ENCODE data around the gene GUCY1A1.
"Not testable (repeated sequence)": the region's sequence is repeated elsewhere in the genome, so short reads cannot be mapped to it uniquely, and the experiment has no call there.

GUCY1A1 gene

GRCh38 chr4:155666344-155667221 is at the start of gene GUCY1A1:
Gene GUCY1A1 (plus strand): TSS chr4:155666848. CDS start chr4:155696868, 30,020 bp downstream.
- DNase-seq: no peak

- DNase-seq: no peak
Measured at GRCh38 chr4:155617296-155617695, 49.4 kb upstream of the GUCY1A1 start.

DNA sequence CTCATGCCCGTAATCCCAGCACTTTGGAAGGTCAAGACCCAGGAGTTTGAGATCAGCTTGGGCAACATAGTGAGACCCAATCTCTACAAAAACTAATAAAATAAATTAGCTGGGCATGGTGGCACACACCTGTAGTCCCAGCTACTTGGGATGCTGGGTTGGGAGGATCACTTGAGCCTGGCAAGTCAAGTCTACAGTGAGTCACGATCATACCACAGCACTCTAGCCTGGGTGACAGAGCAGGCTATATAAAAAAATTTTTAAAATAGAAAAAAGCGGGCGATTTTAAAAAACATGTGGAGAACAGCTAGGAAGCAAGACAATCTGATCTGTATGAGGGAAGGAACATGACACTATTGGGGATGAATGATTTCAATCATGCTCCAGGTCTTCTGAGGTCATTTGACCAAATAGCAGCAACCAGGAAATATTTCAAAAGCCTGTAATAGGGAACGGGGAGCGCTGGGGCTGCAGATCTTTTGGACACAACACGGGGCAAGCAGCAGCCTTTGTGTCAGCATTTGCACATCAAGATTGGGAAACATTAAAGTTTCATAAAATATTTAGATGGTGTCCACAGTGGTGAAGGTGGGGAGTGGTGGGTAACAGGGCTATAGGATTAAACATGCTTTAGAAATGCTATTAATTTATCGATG is 48.3 kb upstream of the GUCY1A1 start:
- no peak for DNase-seq

GRCh38 chr4:155620637-155621036 is 46.0 kb upstream of the GUCY1A1 start:
- DNase-seq: no peak

DNA sequence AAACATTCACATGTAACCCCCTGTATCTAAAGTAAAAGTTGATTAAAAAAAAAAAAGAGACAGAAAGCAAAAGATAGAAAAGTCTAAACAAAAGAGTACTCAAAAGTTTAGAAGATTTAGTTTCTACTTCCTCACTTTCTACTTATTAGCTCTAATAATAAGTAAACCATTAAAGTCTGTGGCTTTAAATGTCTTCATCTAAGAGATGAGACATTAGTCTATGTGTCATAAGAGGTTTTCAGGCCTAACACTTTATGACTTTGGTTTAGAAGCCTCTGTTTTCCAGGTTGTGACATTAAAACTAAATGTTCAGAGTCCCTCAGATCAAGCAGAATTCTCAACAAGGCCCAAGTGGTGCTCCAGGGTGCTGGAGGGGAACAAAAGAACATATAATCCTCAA is 42.2 kb upstream of the GUCY1A1 start:
- DNase-seq: no peak

GRCh38 chr4:155626561-155626960 is 40.1 kb upstream of the GUCY1A1 start:
- DNase-seq: no peak

DNA sequence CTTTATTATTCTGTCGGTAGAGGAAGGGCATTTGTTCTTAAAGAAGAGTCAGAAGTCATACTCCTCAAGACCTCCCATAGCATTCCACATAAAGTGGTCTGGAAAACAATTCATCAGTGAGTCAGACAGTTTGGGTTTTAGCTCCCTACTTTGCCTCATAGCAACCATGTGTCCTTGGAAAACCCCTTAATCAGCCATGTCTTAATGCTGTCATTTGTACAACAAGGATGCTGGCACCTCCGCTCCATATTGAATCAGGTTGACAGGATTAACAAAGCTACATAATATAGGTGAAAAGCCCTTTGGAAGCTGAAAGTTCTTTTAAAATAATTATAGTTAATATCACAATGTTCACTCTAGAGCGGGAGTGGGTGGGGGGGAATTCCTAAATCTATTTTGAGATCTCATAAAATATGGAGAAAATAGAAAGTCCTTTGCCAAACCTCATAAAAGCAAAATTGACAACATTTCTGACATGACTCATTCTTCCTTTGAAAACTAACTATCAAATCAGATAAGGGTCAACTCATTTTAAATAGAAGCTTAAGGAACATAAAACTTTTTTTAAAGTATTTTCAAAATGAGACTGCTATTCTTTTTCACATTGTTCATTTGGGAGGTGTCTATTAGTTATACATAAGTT is 37.3 kb upstream of the GUCY1A1 start:
- DNase-seq: no peak

GRCh38 chr4:155629956-155630355 is 36.7 kb upstream of the GUCY1A1 start:
- DNase-seq: no peak

DNA sequence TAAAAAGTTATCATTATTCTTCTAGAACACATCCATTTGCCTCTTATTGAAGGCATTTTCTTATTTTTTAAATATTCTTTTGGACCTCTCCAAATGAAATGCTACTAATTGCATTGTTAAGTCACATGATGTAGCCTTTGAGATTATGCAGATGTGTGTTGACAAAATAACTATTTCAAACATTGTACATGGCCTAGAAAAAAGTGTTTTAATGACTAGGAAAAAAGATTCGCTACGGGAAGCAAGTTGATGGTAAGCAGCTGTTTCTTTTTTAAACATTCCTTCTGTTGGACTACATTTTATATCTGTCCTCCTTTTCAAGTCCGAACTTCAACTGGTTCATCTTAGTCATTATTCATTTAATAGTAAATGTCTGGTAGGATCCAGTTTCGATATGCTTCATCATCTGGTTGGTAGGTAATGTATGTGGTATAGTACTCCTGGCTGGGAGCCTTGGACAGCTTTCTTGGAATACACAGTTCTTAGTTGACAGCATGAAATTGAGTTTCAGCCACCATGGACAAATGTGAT is 34.3 kb upstream of the GUCY1A1 start:
- no peak for DNase-seq

GRCh38 chr4:155638195-155638965 is 28.3 kb upstream of the GUCY1A1 start:
- no peak for DNase-seq

- no peak for DNase-seq
Measured at GRCh38 chr4:155639704-155640523, 26.7 kb upstream of the GUCY1A1 start.

GRCh38 chr4:155640751-155641150 is 25.9 kb upstream of the GUCY1A1 start:
- no peak for DNase-seq

DNA sequence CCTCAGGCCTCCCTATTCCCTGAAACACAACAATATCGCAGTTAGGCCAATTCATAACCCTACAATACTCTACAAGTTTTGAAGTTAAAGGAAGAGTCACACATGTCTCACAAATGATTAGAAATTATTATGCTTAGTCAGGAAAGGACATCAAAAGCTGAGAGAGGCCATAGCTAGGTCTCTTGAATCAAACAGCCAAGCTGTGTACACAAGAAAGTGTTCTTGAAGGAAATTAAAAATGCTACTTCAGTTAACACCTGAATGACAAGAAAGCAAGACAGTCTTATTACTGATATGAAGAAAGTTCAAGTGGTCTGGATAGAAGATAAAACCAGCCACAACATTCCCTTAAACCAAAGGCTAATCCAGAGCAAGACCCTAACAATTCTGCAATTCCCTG is 23.6 kb upstream of the GUCY1A1 start:
- DNase-seq: no peak

GRCh38 chr4:155646001-155646400 is 20.6 kb upstream of the GUCY1A1 start:
- no peak for DNase-seq

- DNase-seq: not testable (repeated sequence)
Measured at GRCh38 chr4:155650785-155651184, 15.9 kb upstream of the GUCY1A1 start.

GRCh38 chr4:155653052-155653451 is 13.6 kb upstream of the GUCY1A1 start:
- no peak for DNase-seq

DNA sequence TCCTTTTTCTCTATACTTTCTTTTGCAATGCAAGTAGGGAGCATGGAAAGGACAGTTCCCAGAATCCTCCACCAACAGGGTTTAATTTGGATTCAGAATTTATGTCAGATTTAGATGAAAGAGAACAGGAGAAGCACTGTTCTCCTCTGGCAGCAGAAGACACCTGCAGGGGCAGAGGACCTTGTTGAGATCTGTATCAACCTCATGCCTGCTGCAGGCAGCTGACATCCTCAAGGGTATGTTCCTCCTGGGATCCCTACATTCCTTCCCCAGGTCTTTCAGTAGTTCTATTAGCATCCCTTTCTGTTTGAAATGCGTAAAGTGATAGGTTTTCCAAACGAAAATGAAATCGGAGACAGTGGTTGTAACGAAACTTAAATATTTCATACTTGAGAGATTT is 10.6 kb upstream of the GUCY1A1 start:
- DNase-seq: no peak

- DNase-seq: no peak
Measured at GRCh38 chr4:155657169-155657568, 9.5 kb upstream of the GUCY1A1 start.

GRCh38 chr4:155657985-155658680 is 8.5 kb upstream of the GUCY1A1 start:
- no peak for DNase-seq

DNA sequence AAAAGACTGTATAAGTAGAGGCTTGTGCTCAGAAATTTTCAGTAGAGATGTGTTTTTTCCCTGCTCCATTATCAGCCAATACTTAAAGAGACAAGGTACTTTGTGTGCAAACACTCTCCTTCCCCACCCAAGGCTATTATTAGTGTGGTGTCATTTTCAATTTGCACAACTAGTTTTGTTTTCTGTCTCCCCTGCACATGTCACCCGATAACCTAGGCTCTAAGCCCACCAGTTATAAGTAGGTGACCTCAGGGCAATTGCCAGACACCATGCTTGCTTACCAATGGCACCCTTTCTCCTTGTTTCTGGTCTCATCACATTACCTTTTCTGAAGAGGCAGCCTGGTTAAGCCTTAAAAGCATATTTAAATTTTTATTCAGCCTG is 8.0 kb upstream of the GUCY1A1 start:
- DNase-seq: no peak

DNA sequence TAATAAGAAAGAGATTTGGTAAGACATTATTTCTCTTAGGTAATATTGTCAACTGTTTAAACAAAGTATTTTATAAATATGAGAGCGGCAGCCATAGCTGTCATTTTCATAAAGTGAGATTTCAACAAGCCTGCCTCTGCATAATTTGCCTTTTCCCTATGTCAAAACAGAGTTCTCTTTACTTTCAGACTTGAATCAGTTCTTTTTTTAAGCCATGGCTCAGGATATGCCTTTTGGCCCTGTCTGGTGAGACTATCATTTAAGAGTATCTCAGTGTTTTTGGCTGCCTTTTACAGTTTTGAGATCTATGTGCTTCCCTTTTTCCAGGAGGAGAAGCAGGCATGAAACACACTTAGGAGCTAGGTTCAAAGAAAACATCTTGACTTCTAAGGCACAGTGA is 7.5 kb upstream of the GUCY1A1 start:
- no peak for DNase-seq

Measured in NCI-H1694 treated with DMSO at 0.1 percent for 48 hours (cell line).